Neural progenitor cell (in vitro differentiated cells): ENCODE results near the gene CFAP97D2. TPM values are rescaled to one million over a fixed set of nuclear protein-coding genes. Genes with fewer than 3 reads are reported as not detected.
A peak's percentile ranks its signal among the peaks of the same experiment; 100 is the strongest.

Source experiments
- DNase-seq: peaks from one replicate; pipeline ENCODE4 v3.0.0-alpha.2; 2016; ENCODE audit warnings: low spot score
- H2AFZ ChIP-seq: fragments of 200-600 bp; sonication (generic); replicated peaks from 2 replicates; pipeline ENCODE4 v1.6.1; 2016; ENCODE audit warnings: antibody characterized with exemption
- H3F3A ChIP-seq: fragments of 200-600 bp; sonication (generic); 2 replicates; pipeline ENCODE4 v1.6.1; 2016; ENCODE audit warnings: antibody characterized with exemption, low read depth
- H3K27ac ChIP-seq: fragments of 200-600 bp; sonication (generic); 2 replicates; pipeline ENCODE4 v1.5.1; 2016; ENCODE audit warnings: mild to moderate bottlenecking
- H3K27me3 ChIP-seq: fragments of 200-600 bp; sonication (generic); 2 replicates; pipeline ENCODE4 v1.6.1; 2016; ENCODE audit warnings: mild to moderate bottlenecking, moderate library complexity
- H3K36me3 ChIP-seq: fragments of 200-600 bp; sonication (generic); 2 replicates; pipeline ENCODE4 v1.5.1; 2016
- H3K4me1 ChIP-seq: fragments of 200-600 bp; sonication (generic); 2 replicates; pipeline ENCODE4 v1.6.1; 2016; ENCODE audit warnings: mixed run types
- H3K4me2 ChIP-seq: fragments of 200-600 bp; sonication (generic); 2 replicates; pipeline ENCODE4 v1.6.1; 2016
- H3K4me3 ChIP-seq: fragments of 200-600 bp; sonication (generic); 2 replicates; pipeline ENCODE4 v1.5.1; 2016
- H3K79me2 ChIP-seq: fragments of 200-600 bp; sonication (generic); 2 replicates; pipeline ENCODE4 v1.6.1; 2016; ENCODE audit warnings: low read depth
- H3K9ac ChIP-seq: fragments of 200-600 bp; sonication (generic); 2 replicates; pipeline ENCODE4 v1.6.1; 2016
- H3K9me3 ChIP-seq: fragments of 200-600 bp; sonication (generic); 2 replicates; pipeline ENCODE4 v1.5.1; 2016; ENCODE audit warnings: low read depth
- H4K20me1 ChIP-seq: fragments of 200-600 bp; sonication (generic); 2 replicates; pipeline ENCODE4 v1.6.1; 2016; ENCODE audit warnings: low read depth
- H3K27ac Mint-ChIP-seq: 3 replicates; pipeline ENCODE4 v1.8.0; 2021; ENCODE audit warnings: mixed read lengths
- H3K27me3 Mint-ChIP-seq: 2 replicates; pipeline ENCODE4 v1.8.0; 2022; ENCODE audit warnings: low read depth, mild to moderate bottlenecking, inconsistent platforms, moderate library complexity, mixed read lengths; ENCODE audit not compliant: insufficient read depth
- H3K36me3 Mint-ChIP-seq: 3 replicates; pipeline ENCODE4 v1.8.0; 2021; ENCODE audit warnings: mixed read lengths
- H3K4me1 Mint-ChIP-seq: 3 replicates; pipeline ENCODE4 v1.8.0; 2021; ENCODE audit warnings: mixed read lengths
- H3K4me3 Mint-ChIP-seq: 3 replicates; pipeline ENCODE4 v1.8.0; 2021; ENCODE audit warnings: mild to moderate bottlenecking, moderate library complexity, mixed read lengths
- H3K9me3 Mint-ChIP-seq: 3 replicates; pipeline ENCODE4 v1.8.0; 2020; ENCODE audit warnings: mixed read lengths
- EZH2 ChIP-seq: fragments of 200-600 bp; sonication (generic); IDR thresholded peaks from 2 replicates; pipeline ENCODE4 v1.6.1; 2017; ENCODE audit warnings: antibody characterized with exemption, mild to moderate bottlenecking, moderate library complexity
- EZH2phosphoT487 ChIP-seq: fragments of 200-600 bp; sonication (generic); IDR thresholded peaks from 2 replicates; pipeline ENCODE4 v1.6.1; 2017; ENCODE audit warnings: antibody characterized with exemption
- total RNA-seq: library from RNA; depleted of rRNA; stranded (reverse); fragments of >200 nt; gene quantifications from 2 replicates; pipeline ENCODE4 v1.2.3, GENCODE V29; 2015; ENCODE audit warnings: low replicate concordance
- TF ChIP-seq, protein P1 (sequence below): fragments of 200-600 bp; sonication (generic); IDR thresholded peaks from 2 replicates; pipeline ENCODE4 v1.5.1; 2017; ENCODE audit warnings: antibody characterized with exemption, mild to moderate bottlenecking

CFAP97D2 gene
- not detected in 2 replicates for total RNA-seq

DNA sequence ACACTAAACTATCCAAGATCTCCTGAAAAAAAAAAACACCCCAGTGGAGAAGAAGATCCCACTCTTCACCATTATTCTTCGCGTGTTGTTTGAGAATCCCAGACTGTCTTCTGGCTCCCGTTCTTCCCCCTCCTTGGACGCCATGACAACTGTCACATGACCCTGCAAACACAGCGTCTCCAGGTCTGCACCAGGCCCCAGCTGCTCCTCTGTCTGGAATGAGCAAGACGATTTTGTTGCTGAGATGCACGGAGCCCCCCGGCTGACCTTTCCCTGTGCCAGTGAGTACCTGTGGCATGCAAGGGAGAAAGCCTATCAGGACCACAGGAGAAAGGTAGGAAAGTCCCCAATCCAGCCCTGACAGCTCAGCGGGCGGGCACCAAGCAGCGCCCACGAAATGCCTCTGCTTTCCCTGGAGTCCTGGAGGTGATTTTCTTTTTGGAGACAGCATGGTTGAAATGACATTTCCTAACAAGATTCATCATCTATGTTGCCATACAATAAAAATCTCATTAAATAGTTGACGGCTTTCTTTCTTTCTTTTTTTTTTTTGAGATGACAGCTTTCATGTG is at the start of gene CFAP97D2:
CFAP97D2 (plus strand) TSS at position 171 of the 572 bp plus-strand sequence; CDS start at position 245, 74 bp downstream.
- Histone ChIP-seq H3K4me1 (peaks cover 5% of the 10 kb centered on the region), H3K4me3 (no peak within 1 kb of the TSS), H3K9ac (no peak within 1 kb of the TSS), H3K27me3 (no peaks in the 10 kb centered on the region), H3K9me3 (no peaks in the 10 kb centered on the region), H3K27ac (no peak within 1 kb of the TSS), H3F3A (no peaks in the 10 kb centered on the region), H3K79me2 (no peaks in the 10 kb centered on the region), H3K36me3 (no peaks in the 10 kb centered on the region), H3K4me2 (peak within 1 kb of the TSS; percentile 17), H4K20me1 (no peaks in the 10 kb centered on the region), H2AFZ (peak within 1 kb of the TSS; percentile 94)
- TF ChIP-seq EZH2 (no peak), EZH2phosphoT487 (no peak)
- TF ChIP-seq, protein P1, sequence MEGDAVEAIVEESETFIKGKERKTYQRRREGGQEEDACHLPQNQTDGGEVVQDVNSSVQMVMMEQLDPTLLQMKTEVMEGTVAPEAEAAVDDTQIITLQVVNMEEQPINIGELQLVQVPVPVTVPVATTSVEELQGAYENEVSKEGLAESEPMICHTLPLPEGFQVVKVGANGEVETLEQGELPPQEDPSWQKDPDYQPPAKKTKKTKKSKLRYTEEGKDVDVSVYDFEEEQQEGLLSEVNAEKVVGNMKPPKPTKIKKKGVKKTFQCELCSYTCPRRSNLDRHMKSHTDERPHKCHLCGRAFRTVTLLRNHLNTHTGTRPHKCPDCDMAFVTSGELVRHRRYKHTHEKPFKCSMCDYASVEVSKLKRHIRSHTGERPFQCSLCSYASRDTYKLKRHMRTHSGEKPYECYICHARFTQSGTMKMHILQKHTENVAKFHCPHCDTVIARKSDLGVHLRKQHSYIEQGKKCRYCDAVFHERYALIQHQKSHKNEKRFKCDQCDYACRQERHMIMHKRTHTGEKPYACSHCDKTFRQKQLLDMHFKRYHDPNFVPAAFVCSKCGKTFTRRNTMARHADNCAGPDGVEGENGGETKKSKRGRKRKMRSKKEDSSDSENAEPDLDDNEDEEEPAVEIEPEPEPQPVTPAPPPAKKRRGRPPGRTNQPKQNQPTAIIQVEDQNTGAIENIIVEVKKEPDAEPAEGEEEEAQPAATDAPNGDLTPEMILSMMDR, result no peak
- Mint-ChIP-seq H3K4me1 (peaks cover 17% of the 10 kb centered on the region), H3K27ac (peak within 1 kb of the TSS; percentile 28), H3K36me3 (no peaks in the 10 kb centered on the region), H3K4me3 (no peak within 1 kb of the TSS), H3K27me3 (peaks cover 9% of the 10 kb centered on the region), H3K9me3 (peaks cover 3% of the 10 kb centered on the region)
- DNase-seq, result peak; percentile 29

DNA sequence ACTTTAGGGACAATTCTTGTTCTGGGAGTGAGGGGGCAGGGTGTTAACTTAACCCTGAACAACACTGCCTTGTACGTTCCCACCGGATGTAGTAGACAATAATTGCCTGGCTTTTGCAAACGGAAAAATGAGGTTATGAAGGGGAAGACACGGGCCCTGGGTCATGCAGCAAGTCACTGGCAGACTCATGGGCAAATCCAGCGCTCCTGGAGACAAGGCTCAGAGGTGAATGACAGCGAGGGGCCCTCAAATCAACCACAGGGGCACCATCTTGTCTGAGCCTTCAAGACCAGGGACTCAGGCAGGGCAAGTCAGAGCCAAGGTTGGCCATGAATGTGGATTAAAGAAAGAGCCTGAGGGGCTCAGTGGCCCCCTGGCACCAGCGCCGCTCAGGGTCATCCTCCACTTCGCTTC is 49.4 kb upstream of the CFAP97D2 start:
- H3K9ac ChIP-seq, result no peak overlapping the region
- Mint-ChIP-seq H3K9me3 (no peaks in the 10 kb centered on the region), H3K36me3 (peaks cover 4% of the 10 kb centered on the region), H3K4me1 (peaks cover 71% of the 10 kb centered on the region), H3K4me3 (peak overlapping the region; percentile 98), H3K27me3 (peaks cover 11% of the 10 kb centered on the region), H3K27ac (peak overlapping the region; percentile 80)
- peaks cover 16% of the 10 kb centered on the region for H3F3A ChIP-seq
- no peak overlapping the region for H3K27ac ChIP-seq
- no peak overlapping the region for H2AFZ ChIP-seq
- peaks cover 30% of the 10 kb centered on the region for H3K4me1 ChIP-seq
- no peaks in the 10 kb centered on the region for H3K36me3 ChIP-seq
- no peak for TF ChIP-seq EZH2phosphoT487
- TF ChIP-seq, protein P1, result no peak
- no peak overlapping the region for H3K4me3 ChIP-seq
- no peaks in the 10 kb centered on the region for H3K79me2 ChIP-seq
- H4K20me1 ChIP-seq, result peaks cover 27% of the 10 kb centered on the region
- no peak overlapping the region for H3K4me2 ChIP-seq
- no peaks in the 10 kb centered on the region for H3K9me3 ChIP-seq
- peaks cover 44% of the 10 kb centered on the region for H3K27me3 ChIP-seq
- DNase-seq, result no peak

DNA sequence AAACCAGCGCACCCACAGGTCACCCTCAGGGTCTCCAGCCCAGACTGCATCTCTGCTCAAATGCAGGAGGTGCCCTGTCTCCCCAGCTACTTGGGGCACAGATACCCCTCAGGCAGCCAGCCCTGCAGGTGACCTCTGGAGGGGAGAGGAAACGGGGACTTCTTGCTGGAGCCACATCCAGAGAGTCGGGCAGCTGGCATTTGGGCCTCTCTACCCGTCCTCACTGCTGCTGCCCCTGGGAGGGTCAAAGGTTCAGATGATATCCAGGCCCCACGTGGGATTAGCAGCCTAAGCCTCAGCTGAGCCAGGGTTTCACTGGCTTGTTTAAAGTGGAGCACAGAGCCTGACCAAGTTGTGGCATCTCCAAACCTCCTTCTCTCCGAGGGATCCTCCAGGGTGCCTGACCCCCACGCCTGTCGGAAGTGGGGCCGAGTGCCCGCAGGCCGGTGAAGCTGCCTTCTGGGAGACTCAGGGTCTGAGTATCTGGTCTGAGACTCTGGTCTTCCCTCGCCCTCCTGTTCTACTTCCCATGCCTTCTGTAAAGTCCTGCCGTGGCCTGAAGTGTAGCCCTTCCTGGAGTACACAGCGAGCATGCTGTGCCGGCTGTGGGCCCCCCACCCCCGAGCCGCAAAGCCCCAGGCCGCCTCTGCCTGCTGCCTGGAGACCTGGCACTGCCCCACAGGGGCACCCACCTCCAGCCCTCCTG is 48.8 kb upstream of the CFAP97D2 start:
- H3K27me3 Mint-ChIP-seq, result peaks cover 13% of the 10 kb centered on the region
- Histone ChIP-seq H3K27me3 (peaks cover 44% of the 10 kb centered on the region), H3K4me3 (peak overlapping the region; percentile 77), H3K9ac (no peak overlapping the region), H3K36me3 (no peaks in the 10 kb centered on the region), H3F3A (peaks cover 22% of the 10 kb centered on the region), H3K27ac (no peak overlapping the region), H3K9me3 (no peaks in the 10 kb centered on the region), H4K20me1 (peaks cover 27% of the 10 kb centered on the region), H2AFZ (no peak overlapping the region), H3K79me2 (no peaks in the 10 kb centered on the region), H3K4me2 (peak overlapping the region; percentile 97), H3K4me1 (peaks cover 37% of the 10 kb centered on the region)
- no peaks in the 10 kb centered on the region for H3K9me3 Mint-ChIP-seq
- peak; percentile 57 for DNase-seq
- peak overlapping the region; percentile 98 for H3K4me3 Mint-ChIP-seq
- peaks cover 4% of the 10 kb centered on the region for H3K36me3 Mint-ChIP-seq
- H3K4me1 Mint-ChIP-seq, result peaks cover 71% of the 10 kb centered on the region
- no peak overlapping the region for H3K27ac Mint-ChIP-seq
- TF ChIP-seq, protein P1, result no peak
- TF ChIP-seq EZH2 (no peak), EZH2phosphoT487 (no peak)
